ENCODE measurements around the gene OR51F1.

Gene OR51F1

DNA sequence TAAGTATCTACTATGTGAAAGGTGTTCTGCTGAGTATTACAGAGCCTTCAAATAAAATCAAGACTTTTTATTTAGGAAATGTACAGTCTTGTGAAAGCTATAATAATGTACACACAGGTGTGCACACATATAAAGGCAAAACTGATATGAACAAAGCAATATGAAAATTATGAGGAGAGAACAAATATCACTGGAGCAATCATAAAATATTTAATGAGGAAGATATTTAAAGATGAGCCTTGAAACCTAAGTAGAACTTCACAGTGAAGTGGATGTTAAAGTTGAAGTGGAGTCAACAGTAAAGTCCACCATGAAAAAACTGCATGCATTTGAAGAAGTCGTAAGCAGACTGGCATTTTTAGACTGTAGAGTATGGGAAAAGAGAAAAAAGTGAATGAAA lies 18.5 kb downstream of the OR51F1 start (continued):
- TF ChIP-seq TSHZ2 (CRISPR knock-in tag; IDR thresholded peaks at IDR 0.05): no peak
- no peak for TF ChIP-seq OSR1 (CRISPR knock-in tag; IDR thresholded peaks at IDR 0.05)

DNA sequence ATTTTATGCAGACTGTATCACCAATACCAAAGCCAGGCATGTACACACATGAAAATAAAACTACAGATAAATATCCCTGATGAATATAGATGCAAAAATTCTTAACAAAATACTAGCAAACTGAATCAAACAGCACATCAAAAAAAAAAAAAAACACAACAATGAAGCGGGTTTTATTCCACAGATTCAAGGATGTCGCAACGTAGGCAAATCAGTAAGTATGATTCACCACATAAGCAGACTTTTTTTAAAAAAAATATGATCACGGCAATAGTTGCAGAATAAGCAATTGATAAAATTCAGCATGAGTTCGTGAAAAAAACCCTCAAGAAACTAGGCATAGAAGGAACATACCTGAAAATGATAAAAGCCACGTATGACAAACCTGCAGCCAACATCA lies 21.3 kb downstream of the OR51F1 start:
- TF ChIP-seq BACH2 (CRISPR knock-in tag; IDR thresholded peaks at IDR 0.05; ENCODE audit: borderline replicate concordance): no peak
- TF ChIP-seq CSDC2 (CRISPR knock-in tag; IDR thresholded peaks at IDR 0.05): no peak
- no peak for TF ChIP-seq TCF4 (CRISPR knock-in tag; IDR thresholded peaks at IDR 0.05; ENCODE audit: borderline replicate concordance)
- no peak for TF ChIP-seq ZNF8 (CRISPR knock-in tag; IDR thresholded peaks at IDR 0.05)
- TF ChIP-seq TOX (CRISPR knock-in tag; IDR thresholded peaks at IDR 0.05; ENCODE audit: borderline replicate concordance): no peak
- TF ChIP-seq, protein P1, sequence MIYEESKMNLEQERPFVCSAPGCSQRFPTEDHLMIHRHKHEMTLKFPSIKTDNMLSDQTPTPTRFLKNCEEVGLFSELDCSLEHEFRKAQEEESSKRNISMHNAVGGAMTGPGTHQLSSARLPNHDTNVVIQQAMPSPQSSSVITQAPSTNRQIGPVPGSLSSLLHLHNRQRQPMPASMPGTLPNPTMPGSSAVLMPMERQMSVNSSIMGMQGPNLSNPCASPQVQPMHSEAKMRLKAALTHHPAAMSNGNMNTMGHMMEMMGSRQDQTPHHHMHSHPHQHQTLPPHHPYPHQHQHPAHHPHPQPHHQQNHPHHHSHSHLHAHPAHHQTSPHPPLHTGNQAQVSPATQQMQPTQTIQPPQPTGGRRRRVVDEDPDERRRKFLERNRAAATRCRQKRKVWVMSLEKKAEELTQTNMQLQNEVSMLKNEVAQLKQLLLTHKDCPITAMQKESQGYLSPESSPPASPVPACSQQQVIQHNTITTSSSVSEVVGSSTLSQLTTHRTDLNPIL (CRISPR knock-in tag; IDR thresholded peaks at IDR 0.05; ENCODE audit: low read depth): no peak
- TF ChIP-seq, protein P2, sequence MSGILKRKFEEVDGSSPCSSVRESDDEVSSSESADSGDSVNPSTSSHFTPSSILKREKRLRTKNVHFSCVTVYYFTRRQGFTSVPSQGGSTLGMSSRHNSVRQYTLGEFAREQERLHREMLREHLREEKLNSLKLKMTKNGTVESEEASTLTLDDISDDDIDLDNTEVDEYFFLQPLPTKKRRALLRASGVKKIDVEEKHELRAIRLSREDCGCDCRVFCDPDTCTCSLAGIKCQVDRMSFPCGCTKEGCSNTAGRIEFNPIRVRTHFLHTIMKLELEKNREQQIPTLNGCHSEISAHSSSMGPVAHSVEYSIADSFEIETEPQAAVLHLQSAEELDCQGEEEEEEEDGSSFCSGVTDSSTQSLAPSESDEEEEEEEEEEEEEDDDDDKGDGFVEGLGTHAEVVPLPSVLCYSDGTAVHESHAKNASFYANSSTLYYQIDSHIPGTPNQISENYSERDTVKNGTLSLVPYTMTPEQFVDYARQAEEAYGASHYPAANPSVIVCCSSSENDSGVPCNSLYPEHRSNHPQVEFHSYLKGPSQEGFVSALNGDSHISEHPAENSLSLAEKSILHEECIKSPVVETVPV (CRISPR knock-in tag; IDR thresholded peaks at IDR 0.05): no peak
- no peak for TF ChIP-seq ZNF70 (CRISPR knock-in tag; IDR thresholded peaks at IDR 0.05)
- TF ChIP-seq RARB (CRISPR knock-in tag; IDR thresholded peaks at IDR 0.05): no peak
- TF ChIP-seq TSHZ2 (CRISPR knock-in tag; IDR thresholded peaks at IDR 0.05): no peak
- TF ChIP-seq ESRRG (CRISPR knock-in tag; IDR thresholded peaks at IDR 0.05): no peak
- no peak for TF ChIP-seq PPARA (CRISPR knock-in tag; IDR thresholded peaks at IDR 0.05; ENCODE audit: borderline replicate concordance)
- no peak for ATAC-seq

GRCh38 chr11:4740735-4741134 lies 29.0 kb downstream of the OR51F1 start:
- ATAC-seq: no peak
- TF ChIP-seq TSHZ2 (CRISPR knock-in tag; IDR thresholded peaks at IDR 0.05) (no peak), TCF4 (CRISPR knock-in tag; IDR thresholded peaks at IDR 0.05; ENCODE audit: borderline replicate concordance) (no peak), RARB (CRISPR knock-in tag; IDR thresholded peaks at IDR 0.05) (no peak), ZC3H10 (CRISPR knock-in tag; IDR thresholded peaks at IDR 0.05) (no peak), CSDC2 (CRISPR knock-in tag; IDR thresholded peaks at IDR 0.05) (no peak), TOX (CRISPR knock-in tag; IDR thresholded peaks at IDR 0.05; ENCODE audit: borderline replicate concordance) (no peak), ZFP30 (CRISPR knock-in tag; IDR thresholded peaks at IDR 0.05) (no peak)

- ATAC-seq: no peak
- TF ChIP-seq ARNTL (CRISPR knock-in tag; IDR thresholded peaks at IDR 0.05; ENCODE audit: borderline replicate concordance, low read depth) (no peak), SNAI2 (CRISPR knock-in tag; IDR thresholded peaks at IDR 0.05) (no peak), ISL1 (CRISPR knock-in tag; IDR thresholded peaks at IDR 0.05) (no peak), ZNF565 (CRISPR knock-in tag; conservative IDR thresholded peaks at IDR 0.05; ENCODE audit: low read depth) (no peak), POU6F1 (CRISPR knock-in tag; IDR thresholded peaks at IDR 0.05; ENCODE audit: borderline replicate concordance, low read depth) (no peak), ZNF70 (CRISPR knock-in tag; IDR thresholded peaks at IDR 0.05) (no peak), GLIS3 (CRISPR knock-in tag; IDR thresholded peaks at IDR 0.05) (no peak), ZFP30 (CRISPR knock-in tag; IDR thresholded peaks at IDR 0.05) (no peak)
- TF ChIP-seq, protein P1 (CRISPR knock-in tag; IDR thresholded peaks at IDR 0.05; ENCODE audit: low read depth): no peak
Measured at GRCh38 chr11:4727171-4727570, 42.6 kb downstream of the OR51F1 start.

Measured in SK-N-SH treated with all-trans-retinoic acid at 6 μM for 48 hours (cell line).